HG03571 (cell line): Measurements from ENCODE around the gene TNPO2.
A peak's percentile ranks its signal among the peaks of the same experiment; 100 is the strongest.
"Not testable (repeated sequence)": the region's sequence is repeated elsewhere in the genome, so short reads cannot be mapped to it uniquely, and the experiment has no call there.

Experiments used
- ATAC-seq: cut with Tn5 transposase; IDR thresholded peaks from one replicate; pipeline ENCODE4 v1.9.1; 2021; ENCODE audit not compliant: unreplicated experiment

Gene TNPO2

GRCh38 chr19:12737835-12738351, 14.2 kb upstream of the TNPO2 start:
- no peak for ATAC-seq

GRCh38 chr19:12736995-12737834, 13.5 kb upstream of the TNPO2 start, which contains the start of gene GET3:
GET3 (plus strand) TSS chr19:12737497; CDS start chr19:12737506, 9 bp downstream.
- peak; percentile 64 for ATAC-seq

- ATAC-seq = no peak
Observed at GRCh38 chr19:12733369-12734214, 9.9 kb upstream of the TNPO2 start.

- ATAC-seq = no peak
Observed at GRCh38 chr19:12731337-12731736, 7.6 kb upstream of the TNPO2 start.

GRCh38 chr19:12730064-12730463, 6.3 kb upstream of the TNPO2 start:
- no peak for ATAC-seq

- ATAC-seq = no peak
Observed at GRCh38 chr19:12727745-12728433, 4.2 kb upstream of the TNPO2 start.

- ATAC-seq = no peak
Observed at GRCh38 chr19:12726988-12727316, 3.2 kb upstream of the TNPO2 start.

- ATAC-seq = not testable (repeated sequence)
Observed at GRCh38 chr19:12725612-12726011, 1.9 kb upstream of the TNPO2 start.

- no peak for ATAC-seq
Observed at GRCh38 chr19:12723381-12723640, 421 bp downstream of the TNPO2 start.

- peak; percentile 65 for ATAC-seq
Observed at GRCh38 chr19:12722566-12723380, 959 bp downstream of the TNPO2 start.

- peak; percentile 18 for ATAC-seq
Observed at GRCh38 chr19:12721656-12722565, 1.8 kb downstream of the TNPO2 start.

GRCh38 chr19:12720851-12721655, 2.7 kb downstream of the TNPO2 start:
- ATAC-seq = no peak

- no peak for ATAC-seq
Observed at GRCh38 chr19:12720296-12720695, 3.4 kb downstream of the TNPO2 start.

GRCh38 chr19:12715929-12716328, 7.8 kb downstream of the TNPO2 start:
- ATAC-seq = no peak

- no peak for ATAC-seq
Observed at GRCh38 chr19:12715102-12715501, 8.6 kb downstream of the TNPO2 start.

GRCh38 chr19:12713304-12713703, 10.4 kb downstream of the TNPO2 start:
- not testable (repeated sequence) for ATAC-seq

GRCh38 chr19:12712077-12712476, 11.7 kb downstream of the TNPO2 start:
- ATAC-seq = not testable (repeated sequence)

GRCh38 chr19:12711187-12711586, 12.5 kb downstream of the TNPO2 start:
- no peak for ATAC-seq

GRCh38 chr19:12708641-12709040, 15.1 kb downstream of the TNPO2 start:
- ATAC-seq = no peak
